ENCODE measurements around the gene UBAP2. TPM values are rescaled to one million over a fixed set of nuclear protein-coding genes. Genes with fewer than 3 reads are reported as not detected.

The UBAP2 gene
- total and polyA plus RNA-seq, 2 of the 4 experiments (the other 2 are of a cell fraction), result 12.9 to 25.5 TPM

GRCh38 chr9:33946779-33947535 lies 101.7 kb downstream of the UBAP2 start:
- no peak overlapping the region for H3K9ac ChIP-seq (ENCODE audit: low read depth, low read length)
- peaks cover 15% of the 10 kb centered on the region for H3K36me3 ChIP-seq (ENCODE audit: control insufficient read depth, insufficient read depth, low read length)
- peak overlapping the region; percentile 40; the same call in 1 of the 2 replicates for H3K56ac ChIP-seq (ENCODE audit: extremely low read depth, insufficient read depth, low read length)
- in situ Hi-C loops (cut with MboI; ENCODE audit: low sequenced_read_pairs) (no loop called here), dilution Hi-C loops (cut with HindIII; ENCODE audit: low sequenced_read_pairs, unreplicated experiment) (no loop called here), intact Hi-C loops (cut with micrococcal nuclease) (no loop called here)
- peak overlapping the region; percentile 38 for H2BK20ac ChIP-seq (ENCODE audit: low read depth, low read length)
- H4K8ac ChIP-seq (ENCODE audit: low read depth in 2 of 2, low read length in 2 of 2), result peak overlapping the region in 1 of 2 experiments; percentile 72; a peak in 1 of 4 replicates
- H2BK15ac ChIP-seq (ENCODE audit: low read depth, low read length), result peak overlapping the region; percentile 55; the same call in 1 of the 3 replicates
- no TSS peak for BruUV-seq (replicated peaks)
- no CpG with 5 or more reads among the region's 3 CpGs for WGBS, 2 experiments (ENCODE audit: extremely low coverage in 2 of 2, insufficient read length in 1 of 2)
- H3K14ac ChIP-seq (replicated peaks; ENCODE audit: low read depth, low read length), result peak overlapping the region; percentile 6; the same call in 1 of the 2 replicates
- H3K79me1 ChIP-seq (ENCODE audit: low read depth in 1 of 2, low read length in 2 of 2), result peaks cover 27 to 53% of the 10 kb centered on the region in 2 experiments
- no peaks in the 10 kb centered on the region for H3K9me3 ChIP-seq (ENCODE audit: control insufficient read depth, insufficient read depth, low read length)
- H3K4ac ChIP-seq (ENCODE audit: low read depth, low read length), result peak overlapping the region; percentile 75
- H3K4me1 ChIP-seq (ENCODE audit: control insufficient read depth, insufficient read depth, low read length), result peaks cover 25% of the 10 kb centered on the region
- peaks cover 16% of the 10 kb centered on the region for H4K20me1 ChIP-seq (ENCODE audit: insufficient read depth, low read length)
- H3K27ac ChIP-seq (ENCODE audit: insufficient read depth, low read length), result peak overlapping the region; percentile 97
- peak overlapping the region; percentile 74 for H2AK5ac ChIP-seq (ENCODE audit: low read depth, low read length)
- POLR2A ChIA-PET (ENCODE audit: unreplicated experiment), result no interaction called here
- H3K4me3 ChIP-seq (ENCODE audit: insufficient read depth, low read depth, low read length), result no peak overlapping the region
- CTCF ChIA-PET, result interaction anchor here (1.7 kb wide), 1 partner anchor 127 kb away, joined by 4 read pairs; no protein-coding TSS in a partner anchor
- peak; percentile 80 for ATAC-seq (ENCODE audit: low read depth)
- peak overlapping the region; percentile 30; the same call in 1 of the 2 replicates for H3K18ac ChIP-seq (ENCODE audit: low read depth, low read length)
- H2BK120ac ChIP-seq (ENCODE audit: low read depth, low read length), result peak overlapping the region; percentile 75
- no peaks in the 10 kb centered on the region for H3K27me3 ChIP-seq (ENCODE audit: control insufficient read depth, insufficient read depth, low read length)
- no peak overlapping the region; the same call in 1 of the 2 replicates for H4K91ac ChIP-seq (ENCODE audit: insufficient read depth, low read depth, low read length)
- H3K23ac ChIP-seq (ENCODE audit: low read depth, low read length), result peak overlapping the region; percentile 37; the same call in 1 of the 2 replicates
- no peak overlapping the region for H4K5ac ChIP-seq (ENCODE audit: low read depth, low read length)
- H2BK5ac ChIP-seq (ENCODE audit: low read depth, low read length, poor library complexity, severe bottlenecking), result peak overlapping the region; percentile 79
- H3K9me1 ChIP-seq (ENCODE audit: insufficient read depth, low read length), result peaks cover 17% of the 10 kb centered on the region
- peak overlapping the region; percentile 56 for H3K4me2 ChIP-seq (ENCODE audit: low read depth, low read length)
- peak; percentile 98 for DNase-seq
- peak overlapping the region; percentile 58 for H2AK9ac ChIP-seq (replicated peaks; ENCODE audit: low read depth, low read length, poor library complexity)
- H2AFZ ChIP-seq (replicated peaks; ENCODE audit: low read length, poor library complexity), result no peak overlapping the region
- TF ChIP-seq CHD1 (IDR thresholded peaks at IDR 0.05; ENCODE audit: low read depth, low read length), result no peak
- TF ChIP-seq FOS (IDR thresholded peaks at IDR 0.05; ENCODE audit: low read depth, low read length), result peak; percentile 87
- TF ChIP-seq, protein P1, sequence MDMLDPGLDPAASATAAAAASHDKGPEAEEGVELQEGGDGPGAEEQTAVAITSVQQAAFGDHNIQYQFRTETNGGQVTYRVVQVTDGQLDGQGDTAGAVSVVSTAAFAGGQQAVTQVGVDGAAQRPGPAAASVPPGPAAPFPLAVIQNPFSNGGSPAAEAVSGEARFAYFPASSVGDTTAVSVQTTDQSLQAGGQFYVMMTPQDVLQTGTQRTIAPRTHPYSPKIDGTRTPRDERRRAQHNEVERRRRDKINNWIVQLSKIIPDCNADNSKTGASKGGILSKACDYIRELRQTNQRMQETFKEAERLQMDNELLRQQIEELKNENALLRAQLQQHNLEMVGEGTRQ (IDR thresholded peaks at IDR 0.05; ENCODE audit: low read depth, low read length), result no peak
- no peak for TF ChIP-seq RAD21 (IDR thresholded peaks at IDR 0.05; ENCODE audit: low read length)
- TF ChIP-seq, protein P2, sequence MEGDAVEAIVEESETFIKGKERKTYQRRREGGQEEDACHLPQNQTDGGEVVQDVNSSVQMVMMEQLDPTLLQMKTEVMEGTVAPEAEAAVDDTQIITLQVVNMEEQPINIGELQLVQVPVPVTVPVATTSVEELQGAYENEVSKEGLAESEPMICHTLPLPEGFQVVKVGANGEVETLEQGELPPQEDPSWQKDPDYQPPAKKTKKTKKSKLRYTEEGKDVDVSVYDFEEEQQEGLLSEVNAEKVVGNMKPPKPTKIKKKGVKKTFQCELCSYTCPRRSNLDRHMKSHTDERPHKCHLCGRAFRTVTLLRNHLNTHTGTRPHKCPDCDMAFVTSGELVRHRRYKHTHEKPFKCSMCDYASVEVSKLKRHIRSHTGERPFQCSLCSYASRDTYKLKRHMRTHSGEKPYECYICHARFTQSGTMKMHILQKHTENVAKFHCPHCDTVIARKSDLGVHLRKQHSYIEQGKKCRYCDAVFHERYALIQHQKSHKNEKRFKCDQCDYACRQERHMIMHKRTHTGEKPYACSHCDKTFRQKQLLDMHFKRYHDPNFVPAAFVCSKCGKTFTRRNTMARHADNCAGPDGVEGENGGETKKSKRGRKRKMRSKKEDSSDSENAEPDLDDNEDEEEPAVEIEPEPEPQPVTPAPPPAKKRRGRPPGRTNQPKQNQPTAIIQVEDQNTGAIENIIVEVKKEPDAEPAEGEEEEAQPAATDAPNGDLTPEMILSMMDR (conservative IDR thresholded peaks at IDR 0.05; ENCODE audit: low read depth, low read length), result no peak
- peak; percentile 74 for TF ChIP-seq BHLHE40 (IDR thresholded peaks at IDR 0.05; ENCODE audit: low read depth, low read length)
- no peak for TF ChIP-seq MAFK (IDR thresholded peaks at IDR 0.05; ENCODE audit: low read depth, low read length)
- no peak for TF ChIP-seq POLR2A (IDR thresholded peaks at IDR 0.05; ENCODE audit: low read depth, low read length)
- TF ChIP-seq CEBPB (IDR thresholded peaks at IDR 0.05; ENCODE audit: low read depth, low read length), result peak; percentile 41; the same call in 1 of the 2 replicates
- TF ChIP-seq NFE2L2 (IDR thresholded peaks at IDR 0.05; ENCODE audit: low read depth, low read length), result no peak
- no peak for TF ChIP-seq ELK1 (IDR thresholded peaks at IDR 0.05; ENCODE audit: borderline replicate concordance, low read depth, low read length)
- no peak for TF ChIP-seq SMC3 (IDR thresholded peaks at IDR 0.05; ENCODE audit: low read depth, low read length)
- peak; percentile 99 for TF ChIP-seq RCOR1 (IDR thresholded peaks at IDR 0.05; ENCODE audit: insufficient replicate concordance, low read length)
- TF ChIP-seq MAZ (IDR thresholded peaks at IDR 0.05; ENCODE audit: borderline replicate concordance, low read depth, low read length), result no peak
